HG03066 (cell line): ENCODE measurements around the gene HNMT.
"Not testable (repeated sequence)": the region's sequence is repeated elsewhere in the genome, so short reads cannot be mapped to it uniquely, and the experiment has no call there.

ENCODE experiments used
- ATAC-seq: cut with Tn5 transposase; IDR thresholded peaks from one replicate; pipeline ENCODE4 v1.9.1; 2021; ENCODE audit warnings: low read depth; ENCODE audit not compliant: unreplicated experiment

The HNMT gene

DNA sequence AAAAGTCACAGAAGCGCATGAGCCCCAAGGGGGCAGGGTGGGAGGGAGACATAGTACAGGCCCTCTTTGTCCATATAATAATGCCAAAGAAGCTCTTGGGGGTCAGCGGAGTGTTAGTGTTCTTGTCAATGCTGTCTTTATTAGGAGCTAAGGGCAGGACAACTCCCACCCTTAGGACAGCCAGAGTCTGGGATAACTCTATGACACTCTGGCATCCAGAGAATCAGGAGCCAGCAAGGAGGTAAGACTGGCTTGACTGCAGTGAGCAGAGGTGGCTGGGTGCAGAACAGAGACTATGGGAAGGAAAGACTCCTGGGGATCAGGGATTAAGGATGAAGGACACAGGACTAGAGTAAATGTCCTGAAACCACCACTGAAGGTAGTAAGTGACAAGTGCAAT is 19.0 kb upstream of the HNMT start:
- ATAC-seq, result no peak

DNA sequence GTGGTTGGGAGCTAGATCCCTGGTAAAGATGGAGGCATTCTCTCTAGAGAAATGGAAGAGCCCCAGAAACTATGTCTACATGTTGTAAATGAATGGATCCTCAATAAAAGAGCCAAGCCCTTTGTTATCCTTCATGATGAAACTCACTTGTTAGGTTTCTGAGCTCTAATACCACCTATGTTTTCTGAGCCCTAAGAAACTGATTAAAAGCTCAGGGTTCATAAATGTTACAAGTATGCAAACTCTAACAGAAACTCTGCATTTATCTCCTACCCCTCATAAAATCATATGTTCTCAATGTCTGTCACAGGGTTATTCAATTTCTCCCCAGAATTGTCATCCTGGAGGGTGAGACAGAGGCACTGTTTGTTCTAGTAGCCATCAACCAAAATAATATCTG is 18.0 kb upstream of the HNMT start:
- ATAC-seq, result no peak

DNA sequence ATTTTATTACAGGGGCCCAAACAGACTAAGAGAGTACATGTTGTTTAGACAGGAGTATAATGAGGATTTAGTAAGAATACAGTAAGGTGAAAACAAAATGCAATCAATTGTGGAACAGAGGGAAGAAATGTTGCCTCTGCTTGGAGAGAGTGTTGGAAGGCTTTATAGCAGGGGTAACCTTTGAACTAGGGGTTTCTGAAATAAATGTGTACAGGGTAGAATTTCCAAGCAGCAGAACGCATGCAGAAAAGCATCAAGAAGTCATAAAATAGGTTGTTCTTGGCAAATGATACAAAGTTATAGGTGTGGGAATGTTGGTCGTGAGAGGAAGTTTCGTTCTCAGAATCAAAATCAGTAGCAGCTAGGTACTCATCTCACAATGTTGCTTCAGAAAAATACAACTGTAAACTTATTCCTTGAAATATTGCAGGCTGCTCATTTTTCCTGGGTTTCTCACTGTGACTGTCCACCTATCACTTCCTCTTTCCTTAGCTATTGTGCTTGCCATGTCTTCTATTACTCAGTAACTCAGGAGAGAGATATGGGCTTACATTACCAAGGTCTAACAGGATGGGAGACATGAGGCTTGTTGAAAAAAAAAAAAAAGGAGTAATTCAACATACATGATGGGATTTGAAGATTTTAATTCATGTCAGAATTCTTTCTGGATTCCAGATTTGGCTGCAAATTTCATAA is 17.1 kb upstream of the HNMT start:
- ATAC-seq, result no peak

- no peak for ATAC-seq
Measured at GRCh38 chr2:137947728-137948336, 16.4 kb upstream of the HNMT start.

- ATAC-seq, result no peak
Measured at GRCh38 chr2:137948894-137949293, 15.4 kb upstream of the HNMT start.

GRCh38 chr2:137950238-137950637 is 14.0 kb upstream of the HNMT start:
- no peak for ATAC-seq

GRCh38 chr2:137951586-137951985 is 12.7 kb upstream of the HNMT start:
- no peak for ATAC-seq

DNA sequence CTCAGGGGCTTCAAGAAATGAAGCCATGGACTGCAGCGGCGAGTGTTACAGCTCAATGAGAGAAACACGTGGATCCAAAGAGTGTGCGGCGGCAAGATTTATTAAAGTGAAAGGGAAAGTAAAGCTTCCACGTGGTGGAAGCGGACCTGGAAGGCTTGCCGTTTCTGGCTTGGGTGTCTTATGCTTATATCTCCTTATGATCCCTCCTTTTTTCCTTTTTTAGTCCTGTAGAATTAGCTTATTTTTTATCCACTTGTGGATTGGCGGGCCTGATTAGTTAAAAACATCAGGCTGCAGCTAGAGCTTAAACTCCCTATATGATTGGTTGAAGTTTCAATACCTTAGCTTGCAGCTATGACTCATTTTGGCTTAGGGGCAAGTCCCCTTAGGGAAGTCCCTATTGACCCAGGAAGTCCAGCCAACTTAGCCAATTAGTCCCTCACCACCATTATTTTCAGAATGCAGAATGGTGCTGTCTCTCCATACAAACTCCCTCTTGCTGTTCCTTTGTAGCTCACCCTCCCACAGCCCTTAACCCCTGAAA is 11.6 kb upstream of the HNMT start:
- ATAC-seq, result no peak

GRCh38 chr2:137955536-137955935 is 8.7 kb upstream of the HNMT start:
- ATAC-seq, result no peak

GRCh38 chr2:137957033-137957432 is 7.2 kb upstream of the HNMT start:
- ATAC-seq, result no peak

- no peak for ATAC-seq
Measured at GRCh38 chr2:137959166-137959565, 5.1 kb upstream of the HNMT start.

DNA sequence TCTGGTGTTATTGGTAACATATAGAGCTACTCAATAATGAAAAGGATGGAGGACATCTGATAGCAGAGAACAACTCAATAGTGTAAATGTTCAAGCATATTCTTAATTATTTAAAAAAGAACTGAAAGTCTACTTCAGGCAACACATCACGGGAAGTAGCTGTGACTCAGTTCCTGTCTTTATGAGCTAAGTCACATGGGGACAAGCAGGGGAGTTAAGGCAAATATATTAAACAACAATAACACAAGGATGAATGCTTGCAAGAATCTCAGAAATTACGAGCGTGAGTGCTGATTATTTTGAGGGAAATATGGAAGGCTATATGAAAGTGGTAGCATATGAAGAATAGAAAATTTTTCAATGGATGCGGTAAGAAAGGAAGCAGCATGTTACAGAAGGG is 4.0 kb upstream of the HNMT start:
- ATAC-seq, result no peak

GRCh38 chr2:137961602-137962001 is 2.7 kb upstream of the HNMT start:
- no peak for ATAC-seq

DNA sequence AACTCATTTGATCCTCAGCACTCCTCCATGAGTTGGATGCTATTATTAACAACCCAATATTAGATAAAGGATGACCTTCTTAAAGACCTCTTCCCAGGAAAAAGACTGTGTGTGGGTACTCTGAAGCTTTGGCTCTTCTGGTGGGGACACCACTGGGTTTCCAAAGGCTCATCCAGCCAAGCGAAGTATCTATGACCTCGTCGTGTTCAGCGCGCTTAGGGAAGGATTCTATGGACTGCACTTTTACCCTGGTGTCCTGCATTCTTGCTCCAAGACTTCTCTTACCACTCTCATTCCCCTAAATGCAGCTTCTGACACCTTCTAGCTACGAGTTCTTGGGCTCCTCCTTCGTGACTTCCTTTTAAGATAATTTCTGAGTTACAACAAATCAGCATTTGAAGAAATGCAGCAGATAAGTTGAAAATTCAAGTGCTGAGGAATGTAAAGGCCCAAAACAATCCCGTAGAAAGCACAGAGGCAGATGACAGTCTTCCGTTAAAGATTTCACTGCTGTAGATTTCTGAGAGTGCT is 673 bp upstream of the HNMT start:
- no peak for ATAC-seq

- no peak for ATAC-seq
Measured at GRCh38 chr2:137964859-137965459, 686 bp downstream of the HNMT start.

- no peak for ATAC-seq
Measured at GRCh38 chr2:137966043-137966442, 1.8 kb downstream of the HNMT start.

GRCh38 chr2:137967042-137967441 is 2.8 kb downstream of the HNMT start:
- no peak for ATAC-seq

DNA sequence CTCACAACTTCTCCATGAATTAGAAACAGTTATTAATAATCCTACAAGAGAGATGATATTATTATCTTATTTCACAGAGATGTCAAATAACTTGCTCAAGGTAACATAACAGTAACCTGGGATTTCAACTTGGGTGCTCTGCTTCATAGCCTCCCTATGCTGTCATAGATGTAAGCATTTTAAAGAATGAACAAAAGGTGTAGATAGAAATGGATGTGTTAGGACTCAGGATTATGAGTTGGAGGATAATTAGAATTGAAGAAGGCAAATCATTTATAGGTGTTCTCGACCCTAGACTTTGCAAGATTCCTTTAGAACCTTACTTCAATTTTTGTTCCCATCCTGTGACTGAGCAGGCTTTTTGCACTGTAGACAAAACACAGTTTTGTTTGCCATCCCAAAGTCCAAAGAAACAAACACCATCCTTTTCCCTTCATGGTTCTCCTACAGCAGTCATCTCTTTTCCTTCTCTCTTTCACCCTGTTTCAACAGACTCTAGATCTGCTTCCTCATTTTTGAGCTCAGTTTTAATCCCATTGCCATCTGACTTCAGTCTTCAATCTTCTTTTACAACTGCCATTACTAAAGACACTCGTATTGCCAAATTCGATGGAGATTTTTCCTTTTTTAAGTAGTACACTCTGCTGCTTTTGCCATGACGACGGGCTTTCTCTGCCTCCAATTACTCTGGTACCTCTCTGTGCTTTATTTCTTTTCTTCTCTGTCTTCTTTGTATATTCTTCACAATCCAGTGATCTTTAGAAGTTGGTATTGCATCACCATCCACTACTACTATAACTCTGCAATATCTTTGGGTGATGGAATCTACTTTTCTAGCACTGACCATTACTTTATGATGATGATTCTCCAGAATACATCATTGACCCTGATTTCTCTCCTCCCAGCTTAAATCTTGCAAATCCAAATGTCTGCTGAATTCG is 4.5 kb downstream of the HNMT start:
- ATAC-seq, result no peak

DNA sequence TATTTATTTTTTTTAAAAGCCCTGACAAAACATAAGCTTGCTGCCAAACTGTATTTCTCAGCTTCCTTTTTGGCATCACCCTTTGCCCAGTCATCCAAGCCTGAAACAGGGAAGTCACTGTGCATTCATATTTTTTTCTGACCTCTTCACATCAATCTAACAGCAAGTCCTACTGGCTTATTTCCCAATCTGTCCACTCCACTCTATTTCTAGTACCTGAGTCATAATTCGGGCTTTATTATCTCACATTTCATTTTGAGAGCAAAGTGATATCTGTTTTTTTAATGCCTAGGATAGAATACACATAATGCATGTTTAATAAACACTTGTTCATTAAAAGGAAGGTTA is 5.1 kb downstream of the HNMT start:
- ATAC-seq, result no peak

GRCh38 chr2:137969876-137970275 is 5.6 kb downstream of the HNMT start:
- no peak for ATAC-seq

DNA sequence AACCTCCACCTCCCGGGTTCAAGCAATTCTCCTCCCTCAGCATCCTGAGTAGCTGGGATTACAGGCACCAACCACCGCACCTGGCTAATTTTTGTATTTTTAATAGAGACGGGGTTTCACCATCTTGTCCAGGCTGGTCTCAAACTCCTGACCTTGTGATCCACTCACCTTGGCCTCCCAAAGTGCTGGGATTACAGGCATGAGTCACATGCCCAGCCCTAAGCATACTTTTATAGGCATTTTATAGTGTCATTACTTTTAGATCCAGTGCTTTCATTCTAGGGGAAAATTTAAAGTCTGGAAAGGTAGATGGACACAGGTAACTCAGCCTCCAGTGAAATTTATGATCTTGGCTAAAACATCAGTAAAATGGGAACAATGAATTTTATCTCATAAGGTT is 7.0 kb downstream of the HNMT start:
- not testable (repeated sequence) for ATAC-seq
